Measurements from ENCODE around the gene BICD2.
A peak's percentile ranks its signal among the peaks of the same experiment; 100 is the strongest.
"Not testable (repeated sequence)": the region's sequence is repeated elsewhere in the genome, so short reads cannot be mapped to it uniquely, and the experiment has no call there.

BICD2 gene

DNA sequence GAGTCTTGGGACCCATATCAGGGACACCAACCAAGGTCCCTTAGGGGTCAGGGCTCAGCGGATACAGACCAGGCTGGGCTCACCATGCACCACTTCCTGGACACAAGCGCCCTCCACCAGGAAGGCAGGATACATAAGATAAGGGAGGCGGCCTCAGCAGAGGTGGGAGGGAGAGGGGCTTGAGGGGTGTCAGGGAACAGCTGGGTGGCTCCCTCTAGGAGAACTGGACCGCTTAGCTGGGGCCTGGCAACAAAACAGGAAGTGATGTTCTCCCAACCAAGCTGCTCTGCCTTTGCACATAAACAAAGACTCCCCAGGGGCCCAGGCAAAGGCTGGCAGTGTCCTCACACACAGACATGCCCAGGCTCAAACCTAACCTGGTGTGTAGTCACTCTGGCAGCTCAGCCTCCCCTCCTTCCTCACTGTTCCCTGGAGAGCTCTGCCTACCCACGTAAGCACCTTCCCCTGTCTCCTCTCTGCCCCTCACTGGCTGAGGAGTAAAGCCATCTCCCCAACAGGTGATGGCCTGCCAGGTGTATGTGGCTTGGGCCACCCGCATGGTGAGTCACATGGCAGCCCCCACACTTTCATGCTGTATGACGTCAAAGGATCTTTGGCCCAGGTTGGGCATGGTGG, 5.8 kb upstream of the BICD2 start:
- no peak for DNase-seq

DNA sequence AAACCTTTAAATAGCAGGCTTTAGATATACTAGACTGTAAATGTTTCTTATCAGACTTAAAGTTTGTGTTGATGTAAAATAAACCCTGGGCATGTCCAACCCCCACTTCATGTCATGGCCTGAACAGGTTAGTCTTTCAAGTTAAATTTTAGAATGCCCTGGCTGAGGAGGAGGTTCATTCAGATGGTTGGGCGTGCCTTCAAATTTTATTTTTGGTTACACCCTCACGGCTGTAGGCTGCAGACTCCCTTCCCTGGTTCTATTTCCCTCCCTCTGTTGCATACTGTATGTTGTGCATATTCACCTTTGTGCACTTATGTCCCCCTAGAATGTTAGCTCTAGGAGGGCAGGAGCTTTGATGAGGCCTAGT, 5.3 kb upstream of the BICD2 start:
- no peak for DNase-seq

DNA sequence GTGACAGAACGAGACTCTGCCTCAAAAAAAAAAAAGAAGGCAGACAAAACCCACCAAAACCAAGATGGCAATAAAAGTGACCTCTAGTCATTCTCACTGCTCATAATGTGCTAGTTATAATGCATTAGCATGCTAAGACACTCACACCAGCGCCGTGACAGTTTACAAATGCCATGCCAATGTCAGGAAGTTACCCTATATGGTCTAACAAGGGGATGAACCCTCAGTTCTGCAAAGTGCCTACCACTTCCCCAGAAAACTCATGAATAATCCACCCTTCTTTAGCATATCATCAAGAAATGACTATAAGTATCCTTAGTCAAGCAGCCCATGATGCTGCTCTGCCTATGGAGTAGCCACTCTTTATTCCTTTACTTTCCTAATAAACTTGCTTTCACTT, 4.7 kb upstream of the BICD2 start:
- DNase-seq, result no peak

DNA sequence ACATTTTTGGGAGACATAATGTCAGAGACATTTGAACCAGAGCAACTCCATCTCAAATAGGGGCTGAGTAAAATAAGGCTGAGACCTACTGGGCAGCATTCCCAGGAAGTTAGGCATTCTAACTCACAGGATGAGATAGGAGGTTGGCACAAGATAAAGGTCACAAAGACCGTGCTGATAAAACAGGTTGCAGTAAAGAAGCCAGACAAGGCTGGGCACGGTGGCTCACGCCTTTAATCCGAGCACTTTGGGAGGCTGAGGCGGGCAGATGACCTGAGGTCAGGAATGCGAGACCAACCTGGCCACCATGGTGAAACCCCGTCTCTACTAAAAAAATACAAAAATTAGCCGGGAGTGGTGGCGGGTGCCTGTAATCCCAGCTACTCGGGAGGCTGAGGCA, 4.2 kb upstream of the BICD2 start:
- DNase-seq, result not testable (repeated sequence)

DNA sequence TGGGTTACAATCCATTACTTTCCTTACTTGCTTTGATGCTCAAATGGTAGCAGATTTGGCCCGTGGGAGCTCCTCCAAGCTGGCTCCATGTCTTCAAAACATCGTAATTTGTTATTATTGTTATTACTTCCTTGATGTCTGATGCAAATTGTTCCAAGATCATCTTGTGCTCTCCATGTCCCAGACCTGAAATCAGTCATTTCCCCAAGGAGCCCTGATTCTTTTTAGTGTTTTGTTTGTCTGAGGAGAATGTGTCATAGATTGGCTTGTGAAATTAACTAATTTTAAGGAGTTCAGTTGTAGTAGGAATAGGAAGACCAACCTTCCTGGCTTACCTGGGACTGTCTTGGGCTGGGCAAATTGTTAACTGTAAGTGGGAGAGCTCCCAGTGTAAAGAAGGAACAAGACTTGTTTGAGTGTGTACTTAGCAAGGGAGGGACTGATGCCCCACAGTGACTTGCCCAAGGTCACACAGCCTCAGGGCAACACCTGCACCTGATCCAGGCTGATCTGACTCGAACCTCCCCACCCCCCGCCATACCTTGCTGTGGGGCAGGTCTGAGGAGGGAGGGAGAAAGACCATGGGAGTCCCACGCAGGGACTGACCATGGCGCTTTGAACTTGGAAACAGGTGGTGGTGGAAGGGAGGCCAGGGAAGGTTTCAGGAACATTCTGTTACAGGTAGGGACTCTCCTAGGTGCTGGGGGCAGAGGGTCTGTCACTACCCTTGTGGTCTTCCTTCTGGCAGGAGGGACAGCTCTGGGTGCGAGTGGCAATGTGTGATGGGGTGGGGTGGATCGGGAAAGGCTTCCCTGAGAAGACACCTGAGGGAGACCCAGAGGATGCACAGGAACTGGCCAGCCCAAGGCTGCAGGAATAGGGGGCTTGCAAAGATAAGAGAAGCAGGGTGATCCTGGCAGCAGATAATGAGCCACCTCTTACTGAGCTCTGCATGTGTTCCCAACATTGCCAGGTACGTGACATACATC, 2.7 kb upstream of the BICD2 start:
- DNase-seq, result no peak

DNA sequence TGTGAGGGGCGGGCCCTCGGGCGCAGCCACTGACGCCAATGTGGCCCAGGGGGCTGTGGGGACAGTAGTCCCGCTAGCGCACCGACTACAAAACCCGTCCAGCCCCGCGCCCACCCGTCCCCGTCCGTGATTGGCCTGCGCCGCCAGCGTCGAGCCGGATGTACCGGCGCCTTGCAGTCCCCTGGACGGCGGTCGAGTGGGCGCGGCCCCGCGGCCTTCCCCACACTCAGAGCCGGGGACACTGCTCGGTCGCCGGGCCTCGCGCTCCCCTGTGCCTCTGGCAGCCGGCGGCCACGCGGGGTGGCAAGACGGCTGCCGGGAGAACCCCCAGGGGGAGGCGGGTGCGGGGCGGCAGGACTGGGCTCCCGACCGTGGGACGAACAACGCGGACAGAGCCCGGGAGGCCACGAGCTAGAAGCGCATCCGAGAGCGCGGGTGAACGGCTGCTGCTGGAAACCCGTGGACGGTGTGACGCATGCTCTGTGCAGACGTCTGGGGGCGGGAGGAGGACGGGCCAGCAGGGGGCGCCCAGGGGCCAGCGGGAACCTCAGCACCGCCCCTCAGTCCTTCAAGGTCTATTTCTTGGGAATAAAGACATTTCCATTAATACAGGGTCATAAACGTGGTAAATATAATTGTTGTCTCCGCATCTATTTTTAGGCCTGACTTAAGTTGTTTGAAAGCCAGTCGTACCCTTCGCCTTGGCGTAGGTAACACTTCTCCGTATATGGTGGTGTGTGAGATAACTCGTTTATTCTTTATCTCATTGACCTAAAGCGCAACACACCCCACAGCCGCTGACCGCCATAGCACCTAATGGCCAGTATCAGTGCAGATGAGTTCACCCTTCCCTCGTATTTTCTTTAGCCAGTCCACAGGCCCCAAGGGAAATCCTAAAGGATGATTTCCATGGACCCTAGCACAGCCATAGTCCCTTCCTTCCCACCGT, 629 bp upstream of the BICD2 start:
- DNase-seq, result peak; percentile 99

DNA sequence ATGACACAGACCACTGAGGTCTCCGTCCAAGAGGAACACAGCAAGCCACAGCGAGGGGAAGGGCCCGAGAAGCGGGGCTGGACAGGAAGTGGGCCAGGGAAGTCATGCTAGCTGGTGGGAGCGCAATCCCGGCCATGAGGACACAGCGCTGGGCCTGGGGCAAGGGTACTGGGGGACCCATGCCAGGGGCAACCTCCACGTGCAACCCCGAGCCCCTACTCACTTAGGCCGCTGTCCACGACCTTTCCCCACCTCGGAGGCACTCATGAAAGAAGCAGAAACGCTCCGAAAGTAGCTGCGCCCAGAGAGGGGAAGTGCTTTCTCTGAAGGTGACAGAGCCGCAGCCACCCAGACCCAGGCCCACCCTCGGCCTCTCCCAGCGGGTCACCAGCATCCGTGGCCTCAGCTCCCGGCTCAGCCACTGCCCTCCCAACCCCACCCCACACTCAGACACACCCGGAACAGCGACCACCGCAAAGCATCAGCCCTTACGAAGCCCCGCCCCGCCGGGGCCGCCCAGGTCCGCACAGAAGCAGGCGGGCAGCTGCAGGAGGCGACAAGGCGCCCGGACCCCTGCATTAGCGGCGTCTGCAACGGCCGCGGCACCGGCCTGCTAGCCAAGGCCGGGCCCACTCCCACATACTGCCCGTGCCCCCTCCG, 782 bp downstream of the BICD2 start:
- no peak for DNase-seq

DNA sequence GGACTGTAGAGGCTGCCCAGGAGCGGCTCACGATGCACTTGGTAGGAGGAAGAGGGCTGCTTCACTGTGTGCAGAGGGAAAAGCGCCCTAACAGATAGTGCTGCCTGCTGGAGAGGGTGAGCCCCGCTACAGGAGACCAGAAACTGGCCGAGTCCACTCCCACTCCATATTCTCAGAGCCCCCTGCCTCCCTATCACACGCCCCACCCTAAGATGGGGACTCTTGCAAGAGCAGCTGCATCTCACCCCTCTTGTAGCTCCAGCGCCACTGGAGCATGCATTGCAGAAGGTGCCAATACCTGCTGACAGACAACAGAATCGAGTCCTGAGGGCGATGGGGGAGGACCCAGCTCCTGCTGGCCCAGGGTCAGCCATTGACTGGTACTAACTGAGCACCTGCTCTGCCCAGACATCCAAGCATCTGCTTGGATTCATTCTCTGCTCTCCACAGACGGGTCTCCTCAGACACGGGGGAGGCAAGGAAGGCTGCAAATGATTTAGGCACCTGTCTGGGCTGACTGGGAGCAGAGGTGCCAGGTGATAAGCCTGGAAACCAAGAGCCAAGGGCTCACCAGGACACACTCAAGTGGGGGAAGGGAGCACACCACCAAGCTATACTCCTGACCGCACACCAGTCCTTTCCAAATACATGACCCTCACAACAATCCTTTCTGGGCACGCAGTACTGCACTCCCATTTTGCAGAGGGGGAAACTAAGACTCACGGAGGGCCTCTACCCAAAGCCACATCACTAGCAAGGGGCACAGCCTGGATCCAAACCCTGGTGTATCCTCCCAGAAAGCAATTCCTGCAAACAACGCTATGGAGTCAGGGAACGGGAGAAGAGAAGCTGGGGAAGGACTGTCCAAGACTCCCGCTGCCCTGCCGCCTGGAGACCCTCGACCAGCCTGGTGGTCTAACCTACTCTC, 1.6 kb downstream of the BICD2 start:
- no peak for DNase-seq

DNA sequence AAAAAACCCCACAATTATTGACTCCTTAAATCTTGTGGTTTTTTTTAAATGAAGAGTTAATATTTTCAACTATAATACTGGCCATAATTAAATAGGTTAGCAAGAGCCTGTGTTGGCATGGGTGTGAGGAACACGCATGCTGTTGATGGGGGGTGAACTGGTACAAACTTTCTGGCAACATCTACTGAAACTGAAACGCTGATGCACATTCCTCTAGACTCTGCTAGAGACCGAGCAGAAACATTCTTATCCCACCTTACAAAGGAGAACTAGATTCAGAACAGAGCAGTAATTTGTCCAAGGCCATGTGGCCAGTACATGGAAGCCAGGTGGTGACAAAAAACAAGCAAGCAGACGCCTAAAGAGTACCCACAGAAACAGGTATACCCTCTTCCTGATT, 2.4 kb downstream of the BICD2 start:
- no peak for DNase-seq

DNA sequence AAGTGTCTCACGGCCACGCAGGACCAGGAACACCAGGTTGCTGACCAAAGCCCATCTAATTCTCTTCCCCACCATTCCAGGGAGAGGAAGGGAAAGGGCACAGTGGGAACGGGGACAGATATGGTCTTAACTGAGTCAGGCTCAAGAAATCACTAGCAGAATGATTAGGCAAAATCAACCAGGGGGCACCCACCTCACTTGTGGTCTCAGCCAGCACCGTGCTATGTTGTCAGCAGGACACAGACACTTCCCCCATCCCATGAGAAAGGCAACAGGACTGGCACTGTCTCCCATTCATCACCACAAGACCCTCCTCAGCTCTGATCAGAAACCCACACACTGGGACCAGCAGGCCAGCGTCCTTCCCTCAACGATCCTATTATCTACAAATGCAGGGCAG, 2.9 kb downstream of the BICD2 start:
- DNase-seq, result no peak

DNA sequence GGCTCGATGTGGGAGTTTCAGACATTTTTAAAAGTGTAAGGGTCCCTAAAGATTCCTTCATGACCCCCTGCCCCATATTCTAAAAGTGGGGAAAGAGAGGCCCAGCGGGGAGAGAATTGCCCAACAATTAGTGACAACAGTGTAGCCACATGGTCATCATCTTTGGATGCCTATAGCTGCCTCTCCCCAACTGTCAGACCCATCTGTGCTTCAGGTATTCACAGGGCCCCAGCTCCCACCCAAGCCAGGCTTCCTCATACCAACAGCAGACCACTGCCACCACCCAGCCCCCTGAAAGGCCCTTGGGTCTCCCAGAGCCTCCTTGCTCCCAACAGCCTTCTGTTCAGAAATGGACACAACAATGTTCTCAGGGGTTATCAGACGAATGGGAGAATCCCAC, 4.1 kb downstream of the BICD2 start:
- DNase-seq, result no peak

DNA sequence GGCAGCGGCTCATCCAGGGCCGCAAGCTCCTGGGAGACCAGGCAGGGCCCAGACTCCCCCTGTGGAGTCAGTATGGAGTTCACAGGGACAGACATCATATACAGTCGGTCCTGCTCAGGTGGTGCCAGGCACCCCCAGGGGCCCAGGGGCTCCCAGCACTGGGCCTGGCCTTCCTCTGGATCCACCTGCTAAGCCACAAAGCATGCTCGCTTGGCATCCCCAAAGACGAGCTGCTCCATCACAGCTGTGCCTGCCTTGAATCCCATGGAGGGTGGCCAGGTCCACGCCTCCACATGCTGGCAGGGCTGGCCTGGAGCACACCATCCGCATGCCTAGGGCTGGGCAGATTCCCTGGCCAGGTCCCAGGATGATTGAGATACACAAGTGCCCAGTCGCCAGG, 4.6 kb downstream of the BICD2 start:
- no peak for DNase-seq

DNA sequence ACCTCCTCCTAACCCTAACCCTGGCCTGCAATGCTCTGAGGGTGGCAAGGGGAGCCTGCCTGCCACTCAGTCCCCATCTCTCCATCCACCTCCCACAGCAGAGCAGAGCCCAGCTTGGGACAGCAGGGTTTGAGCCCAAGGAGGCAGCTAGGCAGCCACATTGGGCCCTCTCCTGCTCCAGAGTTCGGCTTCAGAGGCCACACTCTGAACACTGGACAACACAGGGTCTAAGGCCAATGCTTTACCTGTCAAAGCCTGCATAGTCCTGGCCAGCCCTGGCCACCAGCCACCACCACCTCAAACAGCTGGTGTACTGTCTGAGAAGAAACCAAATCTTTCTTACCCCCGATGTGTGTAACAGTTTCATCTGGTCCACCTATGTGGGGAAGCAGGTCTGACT, 5.2 kb downstream of the BICD2 start:
- no peak for DNase-seq

DNA sequence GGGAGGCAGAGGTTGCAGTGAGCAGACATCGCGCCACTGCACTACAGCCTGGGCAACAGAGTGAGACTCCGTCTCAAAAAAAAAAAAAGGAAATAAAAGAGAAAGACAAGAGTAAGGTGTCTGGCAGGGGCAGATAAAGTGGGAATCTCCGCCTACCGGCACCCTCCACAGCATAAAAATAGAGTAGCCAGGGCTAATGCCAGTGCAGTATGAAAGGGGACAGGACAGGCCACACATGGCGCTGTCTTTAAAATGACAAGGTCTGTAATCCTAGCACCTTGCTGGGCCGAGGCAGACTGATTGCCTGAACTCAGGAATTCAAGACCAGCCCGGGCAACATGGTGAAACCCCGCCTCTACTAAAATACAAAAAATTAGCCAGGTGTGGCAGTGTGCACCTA, 7.8 kb downstream of the BICD2 start:
- DNase-seq, result no peak

DNA sequence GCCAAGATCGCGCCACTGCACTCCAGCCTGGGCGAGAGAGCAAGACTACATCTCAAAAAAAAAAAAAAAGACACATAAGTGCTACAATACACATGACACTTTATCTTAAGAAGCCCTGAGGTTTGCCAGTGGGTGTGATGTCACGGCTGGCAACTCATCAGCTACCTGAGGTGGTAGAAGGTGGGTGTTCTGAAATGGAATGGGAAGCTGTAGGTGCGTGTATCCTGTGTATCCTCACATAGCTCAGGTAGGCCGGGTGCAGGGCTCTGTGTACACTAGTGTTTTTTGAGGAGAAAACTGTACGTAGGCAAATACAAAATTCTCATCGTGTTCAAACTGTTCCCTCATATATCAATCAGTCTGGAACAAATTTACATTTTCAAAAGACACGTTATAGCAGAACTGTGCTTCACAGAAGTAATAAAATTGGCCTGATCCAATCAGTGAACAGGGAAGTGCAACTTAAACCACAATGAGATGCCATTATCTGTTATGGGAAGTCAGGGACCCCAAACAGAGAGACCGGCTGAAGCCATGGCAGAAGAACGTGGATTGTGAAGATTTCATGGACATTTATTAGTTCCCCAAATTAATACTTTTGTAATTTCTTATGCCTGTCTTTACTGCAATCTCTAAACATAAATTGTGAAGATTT, 10.4 kb downstream of the BICD2 start:
- DNase-seq, result no peak

DNA sequence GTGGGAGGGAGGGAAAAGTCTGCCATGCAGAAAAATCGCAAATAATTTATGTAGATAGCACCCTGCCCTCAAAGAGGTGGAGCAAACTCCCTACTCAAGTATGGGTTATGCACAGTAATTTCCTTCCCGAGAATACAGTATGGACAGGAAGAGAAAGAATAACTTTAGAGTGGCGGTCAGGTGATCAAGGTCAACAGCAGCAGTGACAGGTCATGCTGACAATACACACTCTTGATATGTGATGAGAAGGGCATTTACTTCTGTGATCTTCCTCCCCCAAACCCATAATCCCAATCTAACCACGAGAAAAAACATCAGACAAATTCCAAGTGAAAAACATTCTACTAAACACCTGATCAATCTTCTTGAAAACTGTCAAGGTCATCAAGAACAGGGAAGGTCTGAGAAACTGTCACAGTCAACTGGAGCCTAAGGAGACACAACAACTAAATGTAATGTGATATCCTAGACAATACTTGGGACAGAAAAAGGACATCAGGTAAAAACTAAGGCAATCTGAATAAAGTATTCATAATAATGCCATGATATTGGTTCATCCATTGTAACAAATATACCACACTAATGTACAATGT, 11.7 kb downstream of the BICD2 start:
- no peak for DNase-seq

DNA sequence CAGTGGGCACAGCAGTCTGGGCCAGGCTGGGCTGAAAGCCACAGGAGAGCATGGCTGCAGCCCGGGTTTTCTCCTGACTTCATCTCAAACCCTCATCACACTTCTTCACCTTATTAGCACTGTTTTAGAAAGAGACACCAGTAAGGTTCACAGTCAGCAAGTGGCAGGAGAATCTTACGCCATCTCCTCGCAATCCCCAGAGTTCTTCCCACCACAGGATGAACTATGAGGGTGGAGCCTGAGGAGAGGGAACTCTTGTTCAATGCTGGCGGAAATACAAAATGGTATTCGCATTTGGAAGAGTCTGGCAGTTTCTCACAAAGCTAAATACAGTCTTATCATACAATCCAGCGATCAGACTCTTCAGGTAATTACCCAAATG, 14.7 kb downstream of the BICD2 start:
- no peak for DNase-seq

DNA sequence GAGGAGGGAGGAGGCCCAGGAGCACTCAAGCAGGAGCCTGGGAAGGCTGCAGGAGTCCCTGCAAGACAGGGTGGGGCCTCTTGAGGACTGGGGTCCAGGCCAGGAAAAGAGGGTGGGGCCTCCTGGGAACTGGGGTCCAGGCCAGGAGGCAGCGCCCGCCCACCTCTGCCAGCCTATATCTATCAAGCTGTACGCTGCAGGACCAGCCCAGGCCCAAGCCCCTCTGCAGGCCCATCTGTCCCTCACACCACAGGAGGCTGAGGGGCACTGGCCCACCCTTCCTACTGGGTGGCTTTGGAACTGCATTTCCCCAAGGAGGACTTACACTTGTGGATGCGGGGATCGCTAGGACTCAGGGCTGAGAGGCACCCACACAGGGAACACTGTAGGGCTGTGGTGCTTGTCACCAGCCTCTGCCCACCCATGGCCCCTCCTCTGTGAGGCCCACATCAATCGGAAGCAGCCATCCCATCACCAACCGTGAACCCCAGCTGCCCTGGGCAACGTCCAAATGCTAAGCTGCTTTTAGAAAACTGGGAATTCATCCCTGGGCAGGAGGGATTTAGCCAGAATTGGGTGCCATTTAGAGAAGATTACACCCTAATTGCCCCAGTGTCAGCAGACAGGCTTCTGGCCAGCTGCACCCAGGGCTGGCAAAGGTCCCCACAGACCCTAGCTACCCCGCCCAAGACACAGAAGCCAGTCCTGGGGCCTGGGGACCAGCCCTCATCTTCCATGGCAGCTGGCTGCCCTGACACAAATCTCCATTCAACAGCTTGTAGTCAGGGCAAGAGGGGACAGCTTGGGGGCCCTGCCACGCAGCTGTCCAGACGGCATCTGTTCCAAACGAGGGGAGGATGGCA, 15.3 kb downstream of the BICD2 start:
- DNase-seq, result no peak

DNA sequence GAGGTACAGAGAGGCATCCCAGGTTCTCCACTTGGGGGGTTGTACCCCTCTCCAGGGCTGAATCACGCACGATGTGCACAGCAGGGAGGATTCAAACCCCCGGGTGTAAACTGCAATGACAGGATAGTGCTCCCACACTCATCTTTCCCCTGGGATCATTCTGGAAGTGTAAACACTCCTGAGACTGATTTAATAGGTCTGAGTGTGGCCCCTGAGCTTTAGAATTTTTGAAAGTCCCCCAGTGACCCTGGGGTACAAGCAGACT, 16.5 kb downstream of the BICD2 start:
- DNase-seq, result no peak
